T-cell (primary cell): ENCODE measurements around the gene TRIM22. TPM values are rescaled to one million over a fixed set of nuclear protein-coding genes. Genes with fewer than 3 reads are reported as not detected.

Source experiments
- ATAC-seq, 4 experiments: fragments of 200-7000 bp in 3 of 4; fragments of 150-1000 bp in 1 of 4; cut with Tn5 transposase; replicated peaks in 1 of 4; 1 replicate in 3 of 4; 2 replicates in 1 of 4; pipeline ENCODE4 v1.10.0; 2021; ENCODE audit warnings: moderate library complexity in 3 of 4, mild to moderate bottlenecking in 2 of 4, moderate number of reproducible peaks in 1 of 4
- CTCF ChIA-PET, 2 donors: fragments of 300-600 bp; sonication (Branson Sonifier 250); formaldehyde crosslinking; loops; one replicate each; lab custom pipeline; 2022; ENCODE audit warnings: antibody characterized with exemption in 2 of 2; lab: Charles Lee
- POLR2A ChIA-PET, 2 donors: fragments of 300-600 bp; sonication (Branson Sonifier 250); formaldehyde crosslinking; loops; one replicate each; lab custom pipeline; 2022; ENCODE audit warnings: antibody characterized with exemption in 2 of 2; lab: Charles Lee
- DNase-seq, 35 experiments: peaks; one replicate each; pipeline versions ENCODE4 v3.0.0 to v3.0.0-alpha.2; 2013 to 2023
- H3K27ac ChIP-seq: one replicate; pipeline ENCODE4 v1.5.1; 2013; ENCODE audit warnings: low read length
- H3K27me3 ChIP-seq, 2 experiments: replicated peaks in 1 of 2; 1 replicate in 1 of 2; 2 replicates in 1 of 2; pipeline versions ENCODE4 v1.6.1 to v1.7.0; 2013; ENCODE audit warnings: low read length in 1 of 2, mixed read lengths in 1 of 2; ENCODE audit not compliant: control insufficient read depth in 2 of 2, insufficient read depth in 2 of 2; ENCODE audit errors: extremely low read depth in 1 of 2
- H3K36me3 ChIP-seq, 2 donors: 1 replicate in 1 of 2; 2 replicates in 1 of 2; pipeline versions ENCODE4 v1.6.1 to v1.7.0; 2013; ENCODE audit warnings: low read length in 1 of 2; ENCODE audit not compliant: control insufficient read depth in 2 of 2, insufficient read depth in 1 of 2; ENCODE audit errors: extremely low read depth in 1 of 2
- H3K4me1 ChIP-seq, 2 experiments: 1 replicate in 1 of 2; 2 replicates in 1 of 2; pipeline versions ENCODE4 v1.6.1 to v1.7.0; 2013; ENCODE audit warnings: low read length in 2 of 2, mixed read lengths in 1 of 2; ENCODE audit not compliant: insufficient read depth in 2 of 2, control insufficient read depth in 1 of 2; ENCODE audit errors: extremely low read depth in 1 of 2
- H3K4me3 ChIP-seq, 2 donors: 1 replicate in 1 of 2; 2 replicates in 1 of 2; pipeline versions ENCODE4 v1.5.1 to v1.7.0; 2013; ENCODE audit warnings: mild to moderate bottlenecking in 2 of 2, low read length in 1 of 2, moderate library complexity in 1 of 2; ENCODE audit not compliant: control insufficient read depth in 1 of 2; ENCODE audit errors: extremely low read depth in 1 of 2
- H3K9me3 ChIP-seq: 2 replicates; pipeline ENCODE4 v1.7.0; 2013
- H3K27ac Mint-ChIP-seq, 2 donors: one replicate each; pipeline ENCODE4 v1.8.0; 2020 to 2021; ENCODE audit warnings: mild to moderate bottlenecking in 2 of 2, mixed read lengths in 2 of 2
- H3K27me3 Mint-ChIP-seq, 2 donors: one replicate each; pipeline ENCODE4 v1.8.0; 2021 to 2022; ENCODE audit warnings: mixed read lengths in 2 of 2
- H3K36me3 Mint-ChIP-seq: one replicate; pipeline ENCODE4 v1.8.0; 2021; ENCODE audit warnings: mixed read lengths
- H3K4me1 Mint-ChIP-seq, 3 donors: one replicate each; pipeline ENCODE4 v1.8.0; 2020 to 2022; ENCODE audit warnings: mixed read lengths in 3 of 3, mild to moderate bottlenecking in 1 of 3
- H3K4me3 Mint-ChIP-seq, 3 donors: one replicate each; pipeline ENCODE4 v1.8.0; 2020 to 2022; ENCODE audit warnings: mild to moderate bottlenecking in 3 of 3, mixed read lengths in 3 of 3, moderate library complexity in 3 of 3
- H3K9me3 Mint-ChIP-seq, 3 donors: one replicate each; pipeline ENCODE4 v1.8.0; 2020 to 2022; ENCODE audit warnings: mixed read lengths in 3 of 3
- WGBS: methylation state at CpG from one replicate; pipeline ENCODE4 v1.1.5; 2013; ENCODE audit warnings: missing lambda C conversion rate; ENCODE audit not compliant: insufficient coverage; 5-methylcytosine and 5-hydroxymethylcytosine counted together
- total RNA-seq, 35 experiments: library from RNA in 6 of 35; stranded (reverse) in 6 of 35; fragments of 120-200 nt in 1 of 35; gene quantifications; one replicate each; pipeline versions ENCODE4 v1.2.1 to v1.2.4 and lab custom pipeline; 2013 to 2026

TRIM22 gene
- total RNA-seq, 5 donors from 2014 or later (not counting 1 experiment from before 2014, with no cell fraction given) = 256 to 397 (median 320) TPM

- CTCF ChIA-PET = interaction anchor here (0.6 to 4.5 kb wide), 6 partner anchors 11 to 1892 kb away, joined by 3 to 21 read pairs (median 3); partner anchors contain the start of genes TRIM22 (in 1 of the 2) and TRIM5 (in 1 of the 2)
- Mint-ChIP-seq H3K27me3 (no peaks in the 10 kb centered on the region), H3K4me1 (peaks cover 71 to 80% (median 77%) of the 10 kb centered on the region in 3 donors), H3K36me3 (peaks cover 79% of the 10 kb centered on the region), H3K9me3 (no peaks in the 10 kb centered on the region), H3K27ac (peak overlapping the region; percentile 37 to 39), H3K4me3 (peak overlapping the region in 1 of 3 donors; percentile 6)
- Histone ChIP-seq H3K4me3 (no peak overlapping the region), H3K9me3 (no peaks in the 10 kb centered on the region), H3K36me3 (peaks cover 13 to 73% of the 10 kb centered on the region in 2 donors), H3K4me1 (no peaks in the 10 kb centered on the region), H3K27me3 (no peaks in the 10 kb centered on the region), H3K27ac (no peak overlapping the region)
- no CpG with 5 or more reads among the region's 10 CpGs for WGBS
- POLR2A ChIA-PET = interaction anchor here (0.6 to 1.2 kb wide), 3 partner anchors 11 to 677 kb away, joined by 3 to 8 read pairs (median 3); partner anchors contain the start of gene TRIM22 (in 1 of the 2)
- DNase-seq (no peak), ATAC-seq (no peak)
These were observed 10.9 kb downstream of the TRIM22 start for GRCh38 chr11:5700421-5701054.

GRCh38 chr11:5701055-5701577 lies 11.5 kb downstream of the TRIM22 start:
- ATAC-seq = no peak
- DNase-seq = no peak
- H3K27ac Mint-ChIP-seq = peak overlapping the region in 1 of 2 donors; percentile 75
- ChIA-PET CTCF (interaction anchor here in 1 of 2 donors (1.0 to 4.5 kb wide), 3 partner anchors 10 to 16 kb away, joined by 3 to 21 read pairs (median 17); partner anchors contain the start of genes TRIM22 and TRIM5), POLR2A (interaction anchor here in 1 of 2 donors (0.5 to 1.2 kb wide), 3 partner anchors 8 to 677 kb away, joined by 3 to 9 read pairs (median 8); partner anchors contain the start of gene TRIM22)
- Histone ChIP-seq H3K27me3 (no peaks in the 10 kb centered on the region), H3K4me3 (no peak overlapping the region), H3K36me3 (peaks cover 7 to 73% of the 10 kb centered on the region in 2 donors), H3K9me3 (no peaks in the 10 kb centered on the region), H3K4me1 (no peaks in the 10 kb centered on the region), H3K27ac (no peak overlapping the region)
- no peaks in the 10 kb centered on the region for H3K9me3 Mint-ChIP-seq
- H3K4me3 Mint-ChIP-seq = peak overlapping the region in 1 of 3 donors; percentile 24
- peaks cover 67 to 78% (median 73%) of the 10 kb centered on the region in 3 donors for H3K4me1 Mint-ChIP-seq
- H3K36me3 Mint-ChIP-seq = peaks cover 78% of the 10 kb centered on the region
- 50% methylated on average over 2 of the region's 3 CpGs for WGBS
- H3K27me3 Mint-ChIP-seq = no peaks in the 10 kb centered on the region

DNA sequence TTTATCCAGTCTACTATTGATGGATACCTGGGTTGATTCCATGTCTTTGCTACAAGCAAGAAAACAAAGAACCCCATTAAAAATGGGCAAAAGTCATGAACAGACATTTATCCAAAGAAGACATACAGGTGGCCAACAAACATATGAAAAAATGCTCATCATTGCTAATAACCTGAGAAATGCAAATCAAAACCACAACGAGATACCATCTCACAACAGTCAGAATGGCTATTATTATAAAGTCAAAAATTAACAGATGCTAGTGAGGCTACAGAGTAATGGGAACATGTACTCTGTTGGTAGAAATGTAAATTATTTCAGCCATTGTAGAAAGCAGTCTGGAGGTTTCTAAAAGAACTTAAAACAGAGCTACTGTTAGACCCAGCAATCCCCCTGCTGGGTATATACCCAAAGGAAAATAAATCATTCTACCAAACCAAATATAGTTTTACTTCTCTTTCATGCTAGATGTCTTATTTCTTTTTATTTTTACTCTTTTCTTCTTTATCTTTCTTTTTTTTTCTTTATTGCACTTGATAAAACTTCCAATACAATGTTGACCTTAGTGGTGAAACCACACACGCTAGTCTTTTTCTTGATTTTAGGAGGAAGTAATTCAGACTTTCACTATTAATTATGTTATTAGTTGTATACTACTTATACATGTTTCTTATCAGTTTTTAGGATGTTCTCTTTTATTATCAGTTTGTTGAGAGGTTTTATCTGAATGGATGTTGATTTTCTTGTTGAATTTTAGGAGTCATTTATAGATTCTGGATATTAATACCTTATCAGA lies 14.3 kb downstream of the TRIM22 start:
- no peaks in the 10 kb centered on the region for H3K9me3 ChIP-seq
- no peak overlapping the region for H3K4me3 Mint-ChIP-seq
- no peak overlapping the region for H3K27ac ChIP-seq
- no peaks in the 10 kb centered on the region for H3K4me1 ChIP-seq
- no peaks in the 10 kb centered on the region for H3K9me3 Mint-ChIP-seq
- ChIA-PET CTCF (interaction anchor here (0.6 to 1.0 kb wide), 3 partner anchors 14 to 20 kb away, joined by 3 to 8 read pairs (median 3); partner anchors contain the start of gene TRIM5 (in 1 of the 2)), POLR2A (no interaction called here)
- peaks cover 5 to 73% of the 10 kb centered on the region in 2 donors for H3K36me3 ChIP-seq
- ATAC-seq (no peak), DNase-seq (no peak)
- H3K27me3 Mint-ChIP-seq = no peaks in the 10 kb centered on the region
- H3K27me3 ChIP-seq = no peaks in the 10 kb centered on the region
- peaks cover 45 to 59% (median 46%) of the 10 kb centered on the region in 3 donors for H3K4me1 Mint-ChIP-seq
- WGBS = no CpG with 5 or more reads among the region's 2 CpGs
- peaks cover 71% of the 10 kb centered on the region for H3K36me3 Mint-ChIP-seq
- no peak overlapping the region for H3K4me3 ChIP-seq
- H3K27ac Mint-ChIP-seq = peak overlapping the region; percentile 61 to 71

- H3K36me3 Mint-ChIP-seq = peaks cover 68% of the 10 kb centered on the region
- WGBS = 100% methylated on average over 1 of the region's 4 CpGs
- DNase-seq (no peak), ATAC-seq (no peak)
- Histone ChIP-seq H3K9me3 (no peaks in the 10 kb centered on the region), H3K4me1 (no peaks in the 10 kb centered on the region), H3K27ac (no peak overlapping the region), H3K27me3 (no peaks in the 10 kb centered on the region), H3K36me3 (peaks cover 5 to 69% of the 10 kb centered on the region in 2 donors), H3K4me3 (no peak overlapping the region)
- peak overlapping the region in 1 of 2 donors; percentile 37 for H3K27ac Mint-ChIP-seq
- peaks cover 32 to 46% (median 33%) of the 10 kb centered on the region in 3 donors for H3K4me1 Mint-ChIP-seq
- ChIA-PET POLR2A (interaction anchor here (0.6 kb wide), 2 partner anchors 20 to 27 kb away, joined by 3 to 4 read pairs; no protein-coding TSS in a partner anchor), CTCF (interaction anchor here in 1 of 2 donors (0.8 to 1.0 kb wide), 3 partner anchors 15 to 21 kb away, joined by 3 read pairs; partner anchors contain the start of genes TRIM22 and TRIM5)
- no peak overlapping the region for H3K4me3 Mint-ChIP-seq
- no peaks in the 10 kb centered on the region for H3K27me3 Mint-ChIP-seq
- H3K9me3 Mint-ChIP-seq = no peaks in the 10 kb centered on the region
These were observed 16.1 kb downstream of the TRIM22 start for GRCh38 chr11:5705688-5706087.

GRCh38 chr11:5712507-5712906 lies 22.9 kb downstream of the TRIM22 start:
- WGBS = 38% methylated on average over 1 of the region's 1 CpG
- Histone ChIP-seq H3K4me3 (no peak overlapping the region), H3K4me1 (no peaks in the 10 kb centered on the region), H3K36me3 (peaks cover 5 to 20% of the 10 kb centered on the region in 2 donors), H3K27ac (peak overlapping the region; percentile 29), H3K27me3 (no peaks in the 10 kb centered on the region), H3K9me3 (no peaks in the 10 kb centered on the region)
- Mint-ChIP-seq H3K36me3 (peaks cover 29% of the 10 kb centered on the region), H3K27ac (peak overlapping the region; percentile 32 to 44), H3K4me1 (peaks cover 0 to 7% (median 4%) of the 10 kb centered on the region in 3 donors), H3K9me3 (no peaks in the 10 kb centered on the region), H3K27me3 (no peaks in the 10 kb centered on the region), H3K4me3 (no peak overlapping the region)
- ChIA-PET POLR2A (no interaction called here), CTCF (interaction anchor here (0.9 to 3.1 kb wide), 5 partner anchors 23 to 113 kb away, joined by 3 to 12 read pairs (median 6); partner anchors contain the start of genes TRIM5 (in 2 of the 2) and TRIM22 (in 1 of the 2))
- ATAC-seq (peak in 1 of 4 experiments; percentile 50), DNase-seq (peak in 1 of 35 experiments; percentile 43)
